Left lobe of liver (tissue), 2 donors: ENCODE data around the gene TEX264. TPM values are rescaled to one million over a fixed set of nuclear protein-coding genes. Genes with fewer than 3 reads are reported as not detected.
A peak's percentile ranks its signal among the peaks of the same experiment; 100 is the strongest.
"Not testable (repeated sequence)": the region's sequence is repeated elsewhere in the genome, so short reads cannot be mapped to it uniquely, and the experiment has no call there.

ENCODE experiments used
- ATAC-seq: fragments of 200-7000 bp; cut with Tn5 transposase; one replicate; pipeline ENCODE4 v1.9.1; 2020; ENCODE audit warnings: mild to moderate bottlenecking, moderate library complexity
- DNase-seq: peaks from one replicate; pipeline ENCODE4 v3.0.0-alpha.2; 2020; ENCODE audit warnings: low spot score
- total RNA-seq: library from RNA; stranded (reverse); gene quantifications from one replicate; pipeline ENCODE4 v1.2.1, GENCODE V29; 2021
- donor health status: DM: no; HTN: no; CAD: no; lungs with moderate emphysema.
- donor health status: DM: no; HTN: yes; CAD: no.

TEX264 gene
- 39.2 TPM for total RNA-seq

GRCh38 chr3:51670823-51671733, at the start of gene TEX264:
Gene TEX264, plus strand, starts transcription at chr3:51671252. Its CDS starts 3,053 bp downstream, at chr3:51674305.
- peak; percentile 97 for DNase-seq
- ATAC-seq: peak; percentile 85

GRCh38 chr3:51622413-51622812, 48.6 kb upstream of the TEX264 start:
- no peak for DNase-seq
- ATAC-seq: no peak

- DNase-seq (peak; percentile 53), ATAC-seq (no peak)
These were observed 48.2 kb upstream of the TEX264 start for GRCh38 chr3:51622868-51623267.

- DNase-seq (no peak), ATAC-seq (peak; percentile 59)
These were observed 40.5 kb upstream of the TEX264 start for GRCh38 chr3:51630513-51630912.

- ATAC-seq: peak; percentile 87
- DNase-seq: peak; percentile 67
These were observed 33.7 kb upstream of the TEX264 start for GRCh38 chr3:51637144-51637940.

GRCh38 chr3:51637941-51638471, 33.0 kb upstream of the TEX264 start:
- ATAC-seq (peak; percentile 84), DNase-seq (no peak)

- peak; percentile 44 for ATAC-seq
- no peak for DNase-seq
These were observed 28.6 kb upstream of the TEX264 start for GRCh38 chr3:51642462-51642861.

- DNase-seq (no peak), ATAC-seq (no peak)
These were observed 25.0 kb upstream of the TEX264 start for GRCh38 chr3:51646091-51646490.

- not testable (repeated sequence) for DNase-seq, ATAC-seq
These were observed 18.9 kb upstream of the TEX264 start for GRCh38 chr3:51652103-51652502.

GRCh38 chr3:51653409-51653808, 17.6 kb upstream of the TEX264 start:
- not testable (repeated sequence) for DNase-seq, ATAC-seq

GRCh38 chr3:51657234-51657633, 13.8 kb upstream of the TEX264 start:
- no peak for DNase-seq
- ATAC-seq: peak; percentile 80

- DNase-seq (no peak), ATAC-seq (peak; percentile 68)
These were observed 11.1 kb upstream of the TEX264 start for GRCh38 chr3:51659942-51660341.

- ATAC-seq (no peak), DNase-seq (no peak)
These were observed 8.6 kb upstream of the TEX264 start for GRCh38 chr3:51662456-51662855.

GRCh38 chr3:51668756-51669155, 2.3 kb upstream of the TEX264 start:
- DNase-seq (no peak), ATAC-seq (no peak)

GRCh38 chr3:51669241-51670052, 1.6 kb upstream of the TEX264 start:
- peak; percentile 89 for DNase-seq
- peak; percentile 61 for ATAC-seq

GRCh38 chr3:51670053-51670822, 814 bp upstream of the TEX264 start:
- DNase-seq: no peak
- ATAC-seq: no peak

GRCh38 chr3:51671734-51672475, 853 bp downstream of the TEX264 start:
- DNase-seq (peak; percentile 71), ATAC-seq (peak; percentile 52)

GRCh38 chr3:51673181-51673801, 2.2 kb downstream of the TEX264 start:
- no peak for DNase-seq

More at GRCh38 chr3:51673181-51673801, 2.2 kb downstream of the TEX264 start:
- no peak for ATAC-seq
